Stomach (tissue), 9 donors: ENCODE data around the gene SPEM3. TPM values are rescaled to one million over a fixed set of nuclear protein-coding genes. Genes with fewer than 3 reads are reported as not detected.

Source experiments
- DNase-seq, 2 donors: peaks; one replicate each; pipeline versions ENCODE4 v3.0.0 to v3.0.0-alpha.2; 2013 to 2019
- H3K27ac ChIP-seq, 5 donors: fragments of 200-600 bp in 4 of 5; sonication (generic) in 4 of 5; one replicate each; pipeline ENCODE4 v1.5.1; 2013 to 2019; ENCODE audit warnings: mild to moderate bottlenecking in 1 of 5, moderate library complexity in 1 of 5
- H3K27me3 ChIP-seq, 3 donors: fragments of 200-600 bp; sonication (generic); one replicate each; pipeline ENCODE4 v1.5.1; 2017 to 2019; ENCODE audit warnings: mixed run types in 1 of 3
- H3K36me3 ChIP-seq, 4 donors: fragments of 200-600 bp; sonication (generic); 1 replicate in 3 of 4; 2 replicates in 1 of 4; pipeline ENCODE4 v1.5.1; 2016 to 2019
- H3K4me1 ChIP-seq, 4 donors: fragments of 200-600 bp; sonication (generic); one replicate each; pipeline ENCODE4 v1.5.1; 2016 to 2019
- H3K4me3 ChIP-seq, 4 donors: fragments of 200-600 bp; sonication (generic) in 3 of 4; one replicate each; pipeline ENCODE4 v1.5.1; 2016 to 2019; ENCODE audit warnings: mild to moderate bottlenecking in 1 of 4
- H3K9me3 ChIP-seq, 4 donors: fragments of 200-600 bp; sonication (generic); one replicate each; pipeline ENCODE4 v1.5.1; 2016 to 2019
- EP300 ChIP-seq: sonication (generic); formaldehyde crosslinking; IDR thresholded peaks from one replicate; pipeline ENCODE4 v1.6.1; 2017; ENCODE audit warnings: antibody characterized with exemption
- POLR2A ChIP-seq, 4 donors: fragments of 450-650 bp; IDR thresholded peaks; one replicate each; pipeline ENCODE4 v1.6.1; 2016; ENCODE audit warnings: antibody characterized with exemption in 4 of 4, control low read depth in 2 of 4, mild to moderate bottlenecking in 1 of 4, moderate library complexity in 1 of 4
- POLR2AphosphoS5 ChIP-seq, 3 donors: sonication (generic); formaldehyde crosslinking; IDR thresholded peaks; one replicate each; pipeline ENCODE4 v1.6.1; 2016; ENCODE audit warnings: antibody characterized with exemption in 3 of 3
- WGBS, 5 donors: extraction: QIAGEN DNeasy Blood & Tissue Kit in 3 of 5; methylation state at CpG; one replicate each; pipeline versions ENCODE4 v1.1.5 to v1.1.7; 2013 to 2018; 5-methylcytosine and 5-hydroxymethylcytosine counted together
- intact Hi-C: fragments of 100-400 bp; cut with DNase I; formaldehyde crosslinking; loops from one replicate; pipeline ENCODE4 v1.15.1; 2023; ENCODE audit warnings: low total_unique reads
- polyA plus RNA-seq, 3 donors: library from polyadenylated mRNA; stranded (reverse); fragments of 200-250 nt; gene quantifications; one replicate each; pipeline ENCODE4 v1.2.3, GENCODE V29; 2013
- total RNA-seq, 5 donors: library from RNA; depleted of rRNA; stranded (reverse); fragments of >200 nt; gene quantifications; one replicate each; pipeline versions ENCODE4 v1.1.0 to v1.2.3, GENCODE V29; 2014 to 2016
- TF ChIP-seq, protein P1 (sequence below), 7 experiments: fragments of 450-650 bp in 4 of 7; fragments of 200-600 bp in 3 of 7; sonication (generic) in 3 of 7; IDR thresholded peaks; one replicate each; pipeline ENCODE4 v1.5.1; 2016 to 2019; ENCODE audit warnings: antibody characterized with exemption in 7 of 7, control low read depth in 2 of 7, mild to moderate bottlenecking in 1 of 7
- donor health status: healthy with polysubstance abuse.
- donor health status: Bipolar disorder and iron deficiency.
- donor health status: healthy.

Gene SPEM3
- total and polyA plus RNA-seq, 8 donors = not detected

DNA sequence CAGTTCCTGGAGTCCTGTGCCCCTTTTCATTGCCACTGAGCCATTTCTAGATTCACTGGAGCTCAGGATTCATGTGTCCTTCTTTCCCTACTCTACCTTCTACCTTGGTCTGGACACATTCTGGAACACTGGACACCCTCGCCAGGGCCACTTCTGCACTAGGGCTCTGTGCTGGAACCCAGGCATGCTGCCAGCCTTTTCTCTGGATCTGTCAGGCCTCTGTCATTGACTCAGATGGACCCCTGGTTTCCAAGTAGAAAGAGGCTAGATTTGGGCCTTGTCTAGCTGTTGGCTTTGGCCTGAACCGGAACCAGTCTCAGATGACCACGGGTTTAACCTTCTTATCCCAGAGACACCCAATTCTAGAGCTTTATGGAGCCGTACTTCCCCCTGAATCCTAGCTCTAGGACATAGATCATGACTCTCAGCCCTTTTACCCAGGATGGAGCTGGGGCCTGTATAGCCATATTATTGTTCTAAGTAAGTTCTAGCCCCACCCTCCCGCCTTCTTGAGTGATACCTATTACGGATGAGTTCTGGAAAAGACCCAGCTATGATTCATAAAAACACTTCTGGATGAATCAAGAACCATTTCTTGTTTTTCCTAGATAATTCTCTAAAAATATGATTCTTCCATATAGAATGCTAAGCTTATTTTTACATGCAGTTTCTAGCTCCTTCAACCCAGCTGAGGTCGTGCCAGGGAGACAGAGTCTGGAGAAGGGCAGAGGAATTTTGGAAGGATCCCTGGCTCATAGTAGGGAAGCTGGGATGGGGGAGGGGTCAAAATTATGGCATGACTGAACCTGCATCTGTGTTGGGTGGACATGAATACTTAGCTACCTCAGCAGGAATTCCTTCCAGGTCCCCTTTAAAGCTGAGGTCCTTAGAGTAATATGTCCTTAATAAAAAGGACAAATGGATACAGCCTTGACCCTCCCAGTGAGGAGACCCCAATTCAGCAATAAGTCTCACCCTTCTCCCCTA is 15.1 kb downstream of the SPEM3 start:
- Histone ChIP-seq H3K27ac (no peak overlapping the region), H3K4me1 (peaks cover 26 to 46% (median 42%) of the 10 kb centered on the region in 4 donors), H3K27me3 (peaks cover 11 to 94% (median 53%) of the 10 kb centered on the region in 3 donors), H3K9me3 (no peaks in the 10 kb centered on the region), H3K4me3 (no peak overlapping the region), H3K36me3 (no peaks in the 10 kb centered on the region)
- TF ChIP-seq POLR2AphosphoS5 (IDR thresholded peaks at IDR 0.05) = no peak
- TF ChIP-seq POLR2A (IDR thresholded peaks at IDR 0.05) = no peak
- TF ChIP-seq, protein P1, sequence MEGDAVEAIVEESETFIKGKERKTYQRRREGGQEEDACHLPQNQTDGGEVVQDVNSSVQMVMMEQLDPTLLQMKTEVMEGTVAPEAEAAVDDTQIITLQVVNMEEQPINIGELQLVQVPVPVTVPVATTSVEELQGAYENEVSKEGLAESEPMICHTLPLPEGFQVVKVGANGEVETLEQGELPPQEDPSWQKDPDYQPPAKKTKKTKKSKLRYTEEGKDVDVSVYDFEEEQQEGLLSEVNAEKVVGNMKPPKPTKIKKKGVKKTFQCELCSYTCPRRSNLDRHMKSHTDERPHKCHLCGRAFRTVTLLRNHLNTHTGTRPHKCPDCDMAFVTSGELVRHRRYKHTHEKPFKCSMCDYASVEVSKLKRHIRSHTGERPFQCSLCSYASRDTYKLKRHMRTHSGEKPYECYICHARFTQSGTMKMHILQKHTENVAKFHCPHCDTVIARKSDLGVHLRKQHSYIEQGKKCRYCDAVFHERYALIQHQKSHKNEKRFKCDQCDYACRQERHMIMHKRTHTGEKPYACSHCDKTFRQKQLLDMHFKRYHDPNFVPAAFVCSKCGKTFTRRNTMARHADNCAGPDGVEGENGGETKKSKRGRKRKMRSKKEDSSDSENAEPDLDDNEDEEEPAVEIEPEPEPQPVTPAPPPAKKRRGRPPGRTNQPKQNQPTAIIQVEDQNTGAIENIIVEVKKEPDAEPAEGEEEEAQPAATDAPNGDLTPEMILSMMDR (IDR thresholded peaks at IDR 0.05) = no peak
- TF ChIP-seq EP300 = no peak
- intact Hi-C loops = no loop called here
- 78 to 90% (median 86%) methylated on average over 7 of the region's 7 CpGs for WGBS, 5 donors
- DNase-seq = no peak

DNA sequence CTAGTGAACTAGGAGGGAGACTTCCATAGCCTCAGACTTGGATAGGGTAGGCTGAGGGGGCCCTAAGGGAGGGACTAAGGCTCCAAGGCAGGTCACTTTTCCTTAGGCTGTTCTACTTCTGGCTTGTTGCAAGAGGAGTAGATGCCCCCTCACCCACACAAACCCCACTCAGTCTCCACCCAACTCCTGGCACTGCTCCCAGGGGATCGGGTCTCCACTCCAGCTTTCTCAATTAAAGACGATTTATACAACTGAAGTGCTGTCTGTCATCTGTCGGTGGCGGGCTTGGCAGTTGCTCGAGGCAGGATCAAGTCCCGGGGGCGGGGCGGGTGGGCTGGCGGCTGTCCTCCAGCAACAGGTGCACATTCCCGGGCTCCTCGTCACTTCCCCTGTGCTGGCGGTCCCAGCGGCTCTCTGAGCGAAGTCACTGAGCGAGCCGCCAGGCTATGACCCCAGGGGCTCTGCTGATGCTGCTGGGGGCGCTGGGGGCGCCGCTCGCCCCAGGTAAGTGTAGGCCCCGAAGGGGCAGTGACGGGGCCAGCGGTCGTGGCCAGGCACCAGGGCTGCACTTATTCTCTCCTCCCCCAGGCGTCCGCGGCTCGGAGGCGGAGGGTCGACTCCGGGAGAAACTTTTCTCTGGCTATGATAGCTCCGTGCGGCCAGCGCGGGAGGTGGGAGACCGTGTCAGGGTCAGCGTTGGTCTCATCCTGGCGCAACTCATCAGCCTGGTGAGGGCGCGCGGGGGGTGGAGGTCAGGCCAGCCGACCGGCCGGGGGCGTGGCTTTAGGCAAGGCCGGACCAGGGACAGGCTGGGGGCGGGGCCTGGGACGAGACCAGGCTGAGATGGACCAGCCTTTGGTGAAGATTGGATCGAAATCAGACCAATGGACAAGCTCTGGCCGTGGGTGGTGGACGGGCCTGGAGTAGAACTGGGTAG is 16.3 kb downstream of the SPEM3 start, which contains the start of gene CHRNB1:
CHRNB1 (plus strand) TSS at position 380 of the 937 bp plus-strand sequence; CDS start at position 447, 67 bp downstream.
- Histone ChIP-seq H3K36me3 (no peaks in the 10 kb centered on the region), H3K9me3 (no peaks in the 10 kb centered on the region), H3K4me3 (peak within 1 kb of the TSS; percentile 23 to 48 (median 34)), H3K4me1 (peaks cover 19 to 35% (median 31%) of the 10 kb centered on the region in 4 donors), H3K27me3 (peaks cover 3 to 89% (median 44%) of the 10 kb centered on the region in 3 donors), H3K27ac (no peak within 1 kb of the TSS)
- TF ChIP-seq POLR2AphosphoS5 (IDR thresholded peaks at IDR 0.05) = no peak
- TF ChIP-seq, protein P1 (IDR thresholded peaks at IDR 0.05) = no peak
- TF ChIP-seq EP300 = no peak
- TF ChIP-seq POLR2A (IDR thresholded peaks at IDR 0.05) = no peak
- 6 to 16% (median 10%) methylated on average over 30 to 51 of the region's 51 CpGs for WGBS, 5 donors
- intact Hi-C loops = no loop called here
- peak; percentile 78 to 79 for DNase-seq

DNA sequence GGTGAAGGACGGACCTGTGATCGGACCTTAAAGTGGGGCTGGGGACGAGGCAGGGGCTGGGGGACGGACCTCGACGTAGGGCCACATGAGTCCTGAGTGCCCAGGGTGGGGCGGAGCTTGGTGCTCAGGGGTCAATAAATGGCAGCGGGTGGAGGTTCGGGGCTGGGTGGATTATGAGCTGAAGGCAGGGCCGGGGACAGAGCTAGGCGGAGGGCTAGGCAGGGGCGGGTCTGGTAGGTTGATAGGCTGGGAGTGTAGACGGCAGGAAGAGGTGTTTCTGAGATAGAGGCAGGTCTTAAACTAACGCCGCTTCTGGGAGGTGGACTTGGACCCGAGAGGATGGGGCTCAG is 16.9 kb downstream of the SPEM3 start:
- Histone ChIP-seq H3K27ac (no peak overlapping the region), H3K9me3 (no peaks in the 10 kb centered on the region), H3K4me3 (peak overlapping the region; percentile 23 to 48 (median 34)), H3K4me1 (peaks cover 13 to 29% (median 24%) of the 10 kb centered on the region in 4 donors), H3K27me3 (peaks cover 0 to 83% (median 37%) of the 10 kb centered on the region in 3 donors), H3K36me3 (no peaks in the 10 kb centered on the region)
- intact Hi-C loops = no loop called here
- peak; percentile 59 to 82 for DNase-seq
- TF ChIP-seq POLR2AphosphoS5 (IDR thresholded peaks at IDR 0.05) (no peak), EP300 (no peak), POLR2A (IDR thresholded peaks at IDR 0.05) (no peak)
- TF ChIP-seq, protein P1 (IDR thresholded peaks at IDR 0.05) = no peak
- WGBS, 5 donors = 2 to 9% (median 6%) methylated on average over 16 of the region's 16 CpGs

DNA sequence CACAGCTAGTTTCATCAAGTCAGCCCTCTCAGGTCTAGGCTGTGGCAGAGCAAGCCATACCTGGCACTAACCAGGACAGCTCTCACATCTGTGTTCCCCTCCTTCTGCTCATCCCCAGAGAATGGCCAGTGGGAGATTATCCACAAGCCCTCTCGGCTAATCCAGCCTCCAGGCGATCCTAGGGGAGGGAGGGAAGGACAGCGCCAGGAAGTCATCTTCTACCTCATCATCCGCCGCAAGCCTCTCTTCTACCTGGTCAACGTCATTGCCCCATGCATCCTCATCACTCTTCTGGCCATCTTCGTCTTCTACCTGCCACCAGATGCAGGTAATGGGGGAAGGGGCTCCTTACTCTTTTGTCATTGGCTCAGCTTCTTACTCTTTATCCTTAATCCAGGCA is 19.8 kb downstream of the SPEM3 start:
- no peak overlapping the region for H3K4me3 ChIP-seq
- H3K9me3 ChIP-seq = no peaks in the 10 kb centered on the region
- H3K36me3 ChIP-seq = no peaks in the 10 kb centered on the region
- no peak for DNase-seq
- H3K27me3 ChIP-seq = peaks cover 0 to 57% (median 28%) of the 10 kb centered on the region in 3 donors
- peaks cover 12 to 21% (median 19%) of the 10 kb centered on the region in 4 donors for H3K4me1 ChIP-seq
- intact Hi-C loops = no loop called here
- no peak overlapping the region for H3K27ac ChIP-seq
- TF ChIP-seq EP300 (no peak), POLR2AphosphoS5 (IDR thresholded peaks at IDR 0.05) (no peak), POLR2A (IDR thresholded peaks at IDR 0.05) (no peak)
- TF ChIP-seq, protein P1 (IDR thresholded peaks at IDR 0.05) = no peak
- 84 to 94% (median 88%) methylated on average over 7 of the region's 7 CpGs for WGBS, 5 donors
